Stomach (tissue), 9 donors: ENCODE data around the gene CYB5D1. TPM values are rescaled to one million over a fixed set of nuclear protein-coding genes. Genes with fewer than 3 reads are reported as not detected.

Source experiments
- DNase-seq, 2 donors: peaks; one replicate each; pipeline versions ENCODE4 v3.0.0 to v3.0.0-alpha.2; 2013 to 2019
- H3K27ac ChIP-seq, 5 donors: fragments of 200-600 bp in 4 of 5; sonication (generic) in 4 of 5; one replicate each; pipeline ENCODE4 v1.5.1; 2013 to 2019; ENCODE audit warnings: mild to moderate bottlenecking in 1 of 5, moderate library complexity in 1 of 5
- H3K27me3 ChIP-seq, 3 donors: fragments of 200-600 bp; sonication (generic); one replicate each; pipeline ENCODE4 v1.5.1; 2017 to 2019; ENCODE audit warnings: mixed run types in 1 of 3
- H3K36me3 ChIP-seq, 4 donors: fragments of 200-600 bp; sonication (generic); 1 replicate in 3 of 4; 2 replicates in 1 of 4; pipeline ENCODE4 v1.5.1; 2016 to 2019
- H3K4me1 ChIP-seq, 4 donors: fragments of 200-600 bp; sonication (generic); one replicate each; pipeline ENCODE4 v1.5.1; 2016 to 2019
- H3K4me3 ChIP-seq, 4 donors: fragments of 200-600 bp; sonication (generic) in 3 of 4; one replicate each; pipeline ENCODE4 v1.5.1; 2016 to 2019; ENCODE audit warnings: mild to moderate bottlenecking in 1 of 4
- H3K9me3 ChIP-seq, 4 donors: fragments of 200-600 bp; sonication (generic); one replicate each; pipeline ENCODE4 v1.5.1; 2016 to 2019
- EP300 ChIP-seq: sonication (generic); formaldehyde crosslinking; IDR thresholded peaks from one replicate; pipeline ENCODE4 v1.6.1; 2017; ENCODE audit warnings: antibody characterized with exemption
- POLR2A ChIP-seq, 4 donors: fragments of 450-650 bp; IDR thresholded peaks; one replicate each; pipeline ENCODE4 v1.6.1; 2016; ENCODE audit warnings: antibody characterized with exemption in 4 of 4, control low read depth in 2 of 4, mild to moderate bottlenecking in 1 of 4, moderate library complexity in 1 of 4
- POLR2AphosphoS5 ChIP-seq, 3 donors: sonication (generic); formaldehyde crosslinking; IDR thresholded peaks; one replicate each; pipeline ENCODE4 v1.6.1; 2016; ENCODE audit warnings: antibody characterized with exemption in 3 of 3
- WGBS, 5 donors: extraction: QIAGEN DNeasy Blood & Tissue Kit in 3 of 5; methylation state at CpG; one replicate each; pipeline versions ENCODE4 v1.1.5 to v1.1.7; 2013 to 2018; 5-methylcytosine and 5-hydroxymethylcytosine counted together
- intact Hi-C: fragments of 100-400 bp; cut with DNase I; formaldehyde crosslinking; loops from one replicate; pipeline ENCODE4 v1.15.1; 2023; ENCODE audit warnings: low total_unique reads
- polyA plus RNA-seq, 3 donors: library from polyadenylated mRNA; stranded (reverse); fragments of 200-250 nt; gene quantifications; one replicate each; pipeline ENCODE4 v1.2.3, GENCODE V29; 2013
- total RNA-seq, 5 donors: library from RNA; depleted of rRNA; stranded (reverse); fragments of >200 nt; gene quantifications; one replicate each; pipeline versions ENCODE4 v1.1.0 to v1.2.3, GENCODE V29; 2014 to 2016
- TF ChIP-seq, protein P1 (sequence below), 7 experiments: fragments of 450-650 bp in 4 of 7; fragments of 200-600 bp in 3 of 7; sonication (generic) in 3 of 7; IDR thresholded peaks; one replicate each; pipeline ENCODE4 v1.5.1; 2016 to 2019; ENCODE audit warnings: antibody characterized with exemption in 7 of 7, control low read depth in 2 of 7, mild to moderate bottlenecking in 1 of 7
- donor health status: healthy with polysubstance abuse.
- donor health status: Bipolar disorder and iron deficiency.
- donor health status: healthy.

The CYB5D1 gene
- total and polyA plus RNA-seq, 8 donors, result 1.8 to 12.0 (median 4.9) TPM; not detected in 1

DNA sequence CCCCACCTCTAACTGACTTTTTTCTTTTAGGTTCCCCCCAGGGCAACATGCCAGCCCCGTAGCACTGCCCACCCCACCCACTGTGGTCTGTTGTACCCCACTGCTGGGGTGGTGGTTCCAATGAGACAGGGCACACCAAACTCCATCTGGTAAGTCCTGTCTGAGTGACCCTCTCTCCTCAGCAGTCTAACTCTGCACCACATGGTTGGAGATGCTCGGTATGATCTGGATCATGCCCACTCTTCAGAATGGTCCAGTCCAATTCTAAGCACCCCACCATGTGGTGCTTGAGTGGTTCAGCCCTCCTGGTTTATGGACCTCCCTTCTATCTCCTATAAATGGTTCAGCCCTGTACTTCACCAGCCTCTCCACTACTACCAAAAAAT, 17.9 kb upstream of the CYB5D1 start:
- TF ChIP-seq EP300, result no peak
- TF ChIP-seq POLR2AphosphoS5 (IDR thresholded peaks at IDR 0.05), result no peak
- TF ChIP-seq, protein P1, sequence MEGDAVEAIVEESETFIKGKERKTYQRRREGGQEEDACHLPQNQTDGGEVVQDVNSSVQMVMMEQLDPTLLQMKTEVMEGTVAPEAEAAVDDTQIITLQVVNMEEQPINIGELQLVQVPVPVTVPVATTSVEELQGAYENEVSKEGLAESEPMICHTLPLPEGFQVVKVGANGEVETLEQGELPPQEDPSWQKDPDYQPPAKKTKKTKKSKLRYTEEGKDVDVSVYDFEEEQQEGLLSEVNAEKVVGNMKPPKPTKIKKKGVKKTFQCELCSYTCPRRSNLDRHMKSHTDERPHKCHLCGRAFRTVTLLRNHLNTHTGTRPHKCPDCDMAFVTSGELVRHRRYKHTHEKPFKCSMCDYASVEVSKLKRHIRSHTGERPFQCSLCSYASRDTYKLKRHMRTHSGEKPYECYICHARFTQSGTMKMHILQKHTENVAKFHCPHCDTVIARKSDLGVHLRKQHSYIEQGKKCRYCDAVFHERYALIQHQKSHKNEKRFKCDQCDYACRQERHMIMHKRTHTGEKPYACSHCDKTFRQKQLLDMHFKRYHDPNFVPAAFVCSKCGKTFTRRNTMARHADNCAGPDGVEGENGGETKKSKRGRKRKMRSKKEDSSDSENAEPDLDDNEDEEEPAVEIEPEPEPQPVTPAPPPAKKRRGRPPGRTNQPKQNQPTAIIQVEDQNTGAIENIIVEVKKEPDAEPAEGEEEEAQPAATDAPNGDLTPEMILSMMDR (IDR thresholded peaks at IDR 0.05), result no peak
- TF ChIP-seq POLR2A (IDR thresholded peaks at IDR 0.05), result no peak
- intact Hi-C loops, result no loop called here
- peaks cover 39 to 76% (median 67%) of the 10 kb centered on the region in 4 donors for H3K4me1 ChIP-seq

DNA sequence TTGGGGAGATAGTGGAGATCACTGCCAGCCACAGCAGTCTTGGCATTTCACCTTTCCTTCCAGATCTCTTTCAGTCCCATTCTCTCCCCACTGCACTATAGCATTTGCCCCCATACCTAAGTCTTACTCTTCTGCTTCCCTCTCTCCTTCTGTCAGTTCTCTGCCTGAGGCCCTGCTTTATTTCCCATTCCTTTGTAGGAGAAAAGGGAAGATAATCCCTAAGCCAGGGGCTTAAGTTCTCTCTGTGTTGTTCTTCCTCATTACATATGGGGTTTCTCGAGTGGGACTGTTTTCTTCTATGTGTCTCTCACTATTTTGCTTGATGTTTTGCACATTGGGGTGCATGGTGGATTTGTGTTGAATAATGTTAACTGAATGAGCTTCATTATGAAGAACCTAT, 17.4 kb upstream of the CYB5D1 start:
- H3K4me3 ChIP-seq, result peak overlapping the region in 1 of 4 donors; percentile 66
- peaks cover 0 to 15% (median 13%) of the 10 kb centered on the region in 4 donors for H3K36me3 ChIP-seq
- WGBS, 5 donors, result 43 to 61% (median 53%) methylated on average over 1 of the region's 1 CpG
- H3K27me3 ChIP-seq, result no peaks in the 10 kb centered on the region
- peaks cover 45 to 82% (median 72%) of the 10 kb centered on the region in 4 donors for H3K4me1 ChIP-seq
- TF ChIP-seq EP300, result no peak
- no peak for TF ChIP-seq POLR2A (IDR thresholded peaks at IDR 0.05)
- TF ChIP-seq, protein P1 (IDR thresholded peaks at IDR 0.05), result no peak
- TF ChIP-seq POLR2AphosphoS5 (IDR thresholded peaks at IDR 0.05), result no peak
- intact Hi-C loops, result no loop called here
- H3K27ac ChIP-seq, result peak overlapping the region in 4 of 5 donors; percentile 96 to 100 (median 99)
- DNase-seq, result no peak
- H3K9me3 ChIP-seq, result no peaks in the 10 kb centered on the region

More for the DNA sequence above, 17.9 kb upstream of the CYB5D1 start:
- H3K27ac ChIP-seq, result peak overlapping the region in 4 of 5 donors; percentile 96 to 100 (median 99)
- H3K4me3 ChIP-seq, result peak overlapping the region in 2 of 4 donors; percentile 3 to 27
- DNase-seq, result peak in 1 of 2 donors; percentile 54
- no peaks in the 10 kb centered on the region for H3K27me3 ChIP-seq
- WGBS, 5 donors, result 23 to 55% (median 49%) methylated on average over 2 of the region's 2 CpGs
- peaks cover 0 to 13% (median 8%) of the 10 kb centered on the region in 4 donors for H3K36me3 ChIP-seq
- no peaks in the 10 kb centered on the region for H3K9me3 ChIP-seq

DNA sequence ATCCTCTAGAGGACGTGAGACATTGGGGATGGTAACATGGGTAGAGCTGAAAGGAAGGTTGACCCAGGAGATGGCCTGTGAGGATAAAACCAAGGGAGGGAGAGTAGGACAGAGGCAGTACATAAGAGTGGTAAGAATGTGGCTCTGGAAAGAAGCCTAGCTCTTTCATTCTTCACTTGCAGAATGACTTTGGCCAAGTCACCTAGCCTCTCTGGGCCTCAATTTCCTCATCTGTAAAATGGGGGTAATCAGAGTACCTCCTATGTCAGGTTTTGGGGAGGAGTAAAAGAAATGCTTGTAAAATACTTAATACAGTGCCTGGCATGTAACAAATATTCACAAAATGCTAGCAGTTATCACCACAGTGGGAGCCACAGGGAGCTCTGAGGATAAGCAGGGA, 16.9 kb upstream of the CYB5D1 start:
- peak overlapping the region; percentile 96 to 100 (median 99) for H3K27ac ChIP-seq
- no peaks in the 10 kb centered on the region for H3K27me3 ChIP-seq
- DNase-seq, result no peak
- peaks cover 3 to 20% (median 17%) of the 10 kb centered on the region in 4 donors for H3K36me3 ChIP-seq
- intact Hi-C loops, result no loop called here
- peaks cover 49 to 84% (median 74%) of the 10 kb centered on the region in 4 donors for H3K4me1 ChIP-seq
- peak overlapping the region; percentile 66 to 78 (median 72) for H3K4me3 ChIP-seq
- WGBS, 5 donors, result 33 to 65% (median 41%) methylated on average over 1 of the region's 1 CpG
- H3K9me3 ChIP-seq, result no peaks in the 10 kb centered on the region
- no peak for TF ChIP-seq POLR2A (IDR thresholded peaks at IDR 0.05)
- TF ChIP-seq, protein P1 (IDR thresholded peaks at IDR 0.05), result no peak
- no peak for TF ChIP-seq EP300

DNA sequence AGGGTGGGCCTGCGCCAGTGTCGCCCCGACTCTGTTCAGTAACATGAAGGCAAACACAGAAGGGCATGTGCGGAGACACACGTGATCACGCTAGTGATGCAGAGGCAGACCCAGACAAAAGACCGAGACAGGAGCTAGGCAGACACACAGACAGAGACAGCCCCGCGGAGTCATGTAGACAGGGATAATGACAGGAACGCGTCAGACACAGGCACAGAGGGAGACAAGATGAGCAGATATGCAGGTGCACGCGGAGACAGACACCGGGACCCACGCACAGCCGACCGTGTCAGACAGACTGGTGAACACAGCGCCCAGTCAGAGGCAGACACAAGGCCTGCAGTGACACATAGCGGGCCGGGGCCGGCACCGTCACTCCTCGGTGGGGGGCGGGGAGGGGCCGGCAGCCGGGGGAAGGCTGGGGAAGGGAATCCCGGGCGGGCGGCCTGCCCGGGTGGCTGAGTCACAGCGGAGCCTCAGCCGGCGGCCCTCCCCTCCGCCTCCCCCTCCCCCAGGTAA, 16.3 kb upstream of the CYB5D1 start:
- Histone ChIP-seq H3K27me3 (no peaks in the 10 kb centered on the region), H3K27ac (peak overlapping the region; percentile 96 to 100 (median 99)), H3K36me3 (peaks cover 9 to 26% (median 23%) of the 10 kb centered on the region in 4 donors), H3K4me3 (peak overlapping the region; percentile 66 to 78 (median 72)), H3K9me3 (no peaks in the 10 kb centered on the region), H3K4me1 (peaks cover 50 to 80% (median 75%) of the 10 kb centered on the region in 4 donors)
- TF ChIP-seq POLR2AphosphoS5 (IDR thresholded peaks at IDR 0.05) (peak; percentile 16 to 72 (median 31)), POLR2A (IDR thresholded peaks at IDR 0.05) (no peak), EP300 (no peak)
- TF ChIP-seq, protein P1 (IDR thresholded peaks at IDR 0.05), result peak in 1 of 7 experiments; percentile 21
- intact Hi-C loops, result no loop called here
- peak; percentile 85 to 94 for DNase-seq
- 1 to 7% (median 2%) methylated on average over 17 to 34 of the region's 34 CpGs for WGBS, 5 donors
